PC-9 (cell line): Measurements from ENCODE around the gene COX5A.

ENCODE experiments used
- EZH2 ChIP-seq: fragments of 200-600 bp; sonication (generic); IDR thresholded peaks from 2 replicates; pipeline ENCODE4 v1.8.0; 2017; ENCODE audit warnings: antibody characterized with exemption, low read depth
- TF ChIP-seq, protein P1 (sequence below): fragments of 200-600 bp; sonication (generic); conservative IDR thresholded peaks from 2 replicates; pipeline ENCODE4 v1.6.1; 2017; ENCODE audit warnings: mixed run types, antibody characterized with exemption, mild to moderate bottlenecking, moderate library complexity

GRCh38 chr15:74873756-74874424 is 64.0 kb downstream of the COX5A start:
- no peak for TF ChIP-seq EZH2
- TF ChIP-seq, protein P1, sequence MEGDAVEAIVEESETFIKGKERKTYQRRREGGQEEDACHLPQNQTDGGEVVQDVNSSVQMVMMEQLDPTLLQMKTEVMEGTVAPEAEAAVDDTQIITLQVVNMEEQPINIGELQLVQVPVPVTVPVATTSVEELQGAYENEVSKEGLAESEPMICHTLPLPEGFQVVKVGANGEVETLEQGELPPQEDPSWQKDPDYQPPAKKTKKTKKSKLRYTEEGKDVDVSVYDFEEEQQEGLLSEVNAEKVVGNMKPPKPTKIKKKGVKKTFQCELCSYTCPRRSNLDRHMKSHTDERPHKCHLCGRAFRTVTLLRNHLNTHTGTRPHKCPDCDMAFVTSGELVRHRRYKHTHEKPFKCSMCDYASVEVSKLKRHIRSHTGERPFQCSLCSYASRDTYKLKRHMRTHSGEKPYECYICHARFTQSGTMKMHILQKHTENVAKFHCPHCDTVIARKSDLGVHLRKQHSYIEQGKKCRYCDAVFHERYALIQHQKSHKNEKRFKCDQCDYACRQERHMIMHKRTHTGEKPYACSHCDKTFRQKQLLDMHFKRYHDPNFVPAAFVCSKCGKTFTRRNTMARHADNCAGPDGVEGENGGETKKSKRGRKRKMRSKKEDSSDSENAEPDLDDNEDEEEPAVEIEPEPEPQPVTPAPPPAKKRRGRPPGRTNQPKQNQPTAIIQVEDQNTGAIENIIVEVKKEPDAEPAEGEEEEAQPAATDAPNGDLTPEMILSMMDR: no peak
